SK-N-SH (cell line): Measurements from ENCODE around the gene GALR2.

Source experiments
- EP300 ChIP-seq, 2 experiments: IDR thresholded peaks; 2 replicates each; pipeline versions ENCODE4 v1.4.0 to v1.6.1; 2012; ENCODE audit warnings: borderline replicate concordance in 1 of 2, low read depth in 1 of 2, low read length in 1 of 2
- GABPA ChIP-seq: IDR thresholded peaks from 2 replicates; pipeline ENCODE4 v1.4.0; 2012; ENCODE audit warnings: low read depth, mild to moderate bottlenecking
- POLR2AphosphoS5 ChIP-seq: IDR thresholded peaks from 2 replicates; pipeline ENCODE4 v1.6.1; 2012; ENCODE audit warnings: low read depth, low read length
- RCOR1 ChIP-seq: fragments of 150-350 bp; IDR thresholded peaks from 2 replicates; pipeline ENCODE4 v1.6.1; 2017; ENCODE audit warnings: antibody characterized with exemption, low read length
- RFX5 ChIP-seq: IDR thresholded peaks from 2 replicates; pipeline ENCODE4 v1.6.1; 2012; ENCODE audit warnings: mild to moderate bottlenecking, improper control_type of control experiment, low read length
- TF ChIP-seq, protein P1 (sequence below): fragments of 150-350 bp; IDR thresholded peaks from 2 replicates; pipeline ENCODE4 v1.6.1; 2017; ENCODE audit warnings: antibody characterized with exemption, low read length, low read depth, borderline replicate concordance
- TF ChIP-seq, protein P2 (sequence below): fragments of 200-600 bp; sonication (generic); IDR thresholded peaks from 2 replicates; pipeline ENCODE4 v1.6.1; 2017; ENCODE audit warnings: antibody characterized with exemption, mild to moderate bottlenecking, moderate library complexity
- TF ChIP-seq, protein P3 (sequence below): IDR thresholded peaks from 2 replicates; pipeline ENCODE4 v1.6.1; 2012; ENCODE audit warnings: mild to moderate bottlenecking, low read depth, low read length, moderate library complexity
- TF ChIP-seq, protein P4 (sequence below): IDR thresholded peaks from 2 replicates; pipeline ENCODE4 v1.4.0; 2012; ENCODE audit warnings: low read depth, borderline replicate concordance

DNA sequence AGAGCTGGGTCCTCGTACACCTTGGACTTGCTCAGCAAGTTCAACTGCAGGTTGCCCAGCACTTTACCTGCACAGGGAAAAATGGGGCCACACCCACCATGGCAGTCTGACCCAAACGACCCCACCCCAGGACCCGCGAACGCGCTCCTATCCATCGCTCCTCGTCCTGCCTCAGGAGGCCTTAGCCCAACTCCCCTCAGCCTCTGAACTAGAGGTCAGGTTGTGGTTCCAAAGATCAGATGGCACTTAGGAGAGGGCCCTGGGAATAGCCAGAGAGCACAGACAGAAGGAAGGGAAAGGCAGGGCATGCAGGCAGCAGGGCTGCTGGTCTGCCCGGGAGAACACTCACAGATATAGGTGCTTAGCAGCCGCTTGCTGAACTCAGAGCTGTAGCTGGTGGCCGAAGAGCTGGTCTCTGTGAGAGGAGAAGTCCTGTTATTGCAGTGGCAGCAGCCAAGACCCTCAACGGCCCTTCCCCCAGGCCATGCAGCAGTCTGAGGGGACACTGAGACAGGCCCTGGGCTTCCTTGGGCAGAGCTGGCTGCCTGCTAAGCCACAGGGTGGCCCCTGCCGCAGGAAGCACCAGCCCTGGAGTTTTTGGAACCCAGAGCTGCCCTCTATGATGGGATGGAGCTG, 11.3 kb downstream of the GALR2 start:
- TF ChIP-seq, protein P1, sequence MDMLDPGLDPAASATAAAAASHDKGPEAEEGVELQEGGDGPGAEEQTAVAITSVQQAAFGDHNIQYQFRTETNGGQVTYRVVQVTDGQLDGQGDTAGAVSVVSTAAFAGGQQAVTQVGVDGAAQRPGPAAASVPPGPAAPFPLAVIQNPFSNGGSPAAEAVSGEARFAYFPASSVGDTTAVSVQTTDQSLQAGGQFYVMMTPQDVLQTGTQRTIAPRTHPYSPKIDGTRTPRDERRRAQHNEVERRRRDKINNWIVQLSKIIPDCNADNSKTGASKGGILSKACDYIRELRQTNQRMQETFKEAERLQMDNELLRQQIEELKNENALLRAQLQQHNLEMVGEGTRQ: no peak
- TF ChIP-seq POLR2AphosphoS5: no peak
- no peak for TF ChIP-seq EP300 (IDR thresholded peaks at IDR 0.05; ENCODE audit: borderline replicate concordance in 1 of 2, low read depth in 1 of 2, low read length in 1 of 2)
- TF ChIP-seq, protein P2, sequence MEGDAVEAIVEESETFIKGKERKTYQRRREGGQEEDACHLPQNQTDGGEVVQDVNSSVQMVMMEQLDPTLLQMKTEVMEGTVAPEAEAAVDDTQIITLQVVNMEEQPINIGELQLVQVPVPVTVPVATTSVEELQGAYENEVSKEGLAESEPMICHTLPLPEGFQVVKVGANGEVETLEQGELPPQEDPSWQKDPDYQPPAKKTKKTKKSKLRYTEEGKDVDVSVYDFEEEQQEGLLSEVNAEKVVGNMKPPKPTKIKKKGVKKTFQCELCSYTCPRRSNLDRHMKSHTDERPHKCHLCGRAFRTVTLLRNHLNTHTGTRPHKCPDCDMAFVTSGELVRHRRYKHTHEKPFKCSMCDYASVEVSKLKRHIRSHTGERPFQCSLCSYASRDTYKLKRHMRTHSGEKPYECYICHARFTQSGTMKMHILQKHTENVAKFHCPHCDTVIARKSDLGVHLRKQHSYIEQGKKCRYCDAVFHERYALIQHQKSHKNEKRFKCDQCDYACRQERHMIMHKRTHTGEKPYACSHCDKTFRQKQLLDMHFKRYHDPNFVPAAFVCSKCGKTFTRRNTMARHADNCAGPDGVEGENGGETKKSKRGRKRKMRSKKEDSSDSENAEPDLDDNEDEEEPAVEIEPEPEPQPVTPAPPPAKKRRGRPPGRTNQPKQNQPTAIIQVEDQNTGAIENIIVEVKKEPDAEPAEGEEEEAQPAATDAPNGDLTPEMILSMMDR: no peak
- TF ChIP-seq GABPA: no peak
- TF ChIP-seq RCOR1: no peak
- TF ChIP-seq, protein P3, sequence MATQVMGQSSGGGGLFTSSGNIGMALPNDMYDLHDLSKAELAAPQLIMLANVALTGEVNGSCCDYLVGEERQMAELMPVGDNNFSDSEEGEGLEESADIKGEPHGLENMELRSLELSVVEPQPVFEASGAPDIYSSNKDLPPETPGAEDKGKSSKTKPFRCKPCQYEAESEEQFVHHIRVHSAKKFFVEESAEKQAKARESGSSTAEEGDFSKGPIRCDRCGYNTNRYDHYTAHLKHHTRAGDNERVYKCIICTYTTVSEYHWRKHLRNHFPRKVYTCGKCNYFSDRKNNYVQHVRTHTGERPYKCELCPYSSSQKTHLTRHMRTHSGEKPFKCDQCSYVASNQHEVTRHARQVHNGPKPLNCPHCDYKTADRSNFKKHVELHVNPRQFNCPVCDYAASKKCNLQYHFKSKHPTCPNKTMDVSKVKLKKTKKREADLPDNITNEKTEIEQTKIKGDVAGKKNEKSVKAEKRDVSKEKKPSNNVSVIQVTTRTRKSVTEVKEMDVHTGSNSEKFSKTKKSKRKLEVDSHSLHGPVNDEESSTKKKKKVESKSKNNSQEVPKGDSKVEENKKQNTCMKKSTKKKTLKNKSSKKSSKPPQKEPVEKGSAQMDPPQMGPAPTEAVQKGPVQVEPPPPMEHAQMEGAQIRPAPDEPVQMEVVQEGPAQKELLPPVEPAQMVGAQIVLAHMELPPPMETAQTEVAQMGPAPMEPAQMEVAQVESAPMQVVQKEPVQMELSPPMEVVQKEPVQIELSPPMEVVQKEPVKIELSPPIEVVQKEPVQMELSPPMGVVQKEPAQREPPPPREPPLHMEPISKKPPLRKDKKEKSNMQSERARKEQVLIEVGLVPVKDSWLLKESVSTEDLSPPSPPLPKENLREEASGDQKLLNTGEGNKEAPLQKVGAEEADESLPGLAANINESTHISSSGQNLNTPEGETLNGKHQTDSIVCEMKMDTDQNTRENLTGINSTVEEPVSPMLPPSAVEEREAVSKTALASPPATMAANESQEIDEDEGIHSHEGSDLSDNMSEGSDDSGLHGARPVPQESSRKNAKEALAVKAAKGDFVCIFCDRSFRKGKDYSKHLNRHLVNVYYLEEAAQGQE: no peak
- TF ChIP-seq, protein P4, sequence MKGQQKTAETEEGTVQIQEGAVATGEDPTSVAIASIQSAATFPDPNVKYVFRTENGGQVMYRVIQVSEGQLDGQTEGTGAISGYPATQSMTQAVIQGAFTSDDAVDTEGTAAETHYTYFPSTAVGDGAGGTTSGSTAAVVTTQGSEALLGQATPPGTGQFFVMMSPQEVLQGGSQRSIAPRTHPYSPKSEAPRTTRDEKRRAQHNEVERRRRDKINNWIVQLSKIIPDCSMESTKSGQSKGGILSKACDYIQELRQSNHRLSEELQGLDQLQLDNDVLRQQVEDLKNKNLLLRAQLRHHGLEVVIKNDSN: no peak
- TF ChIP-seq RFX5: no peak
